Measurements from ENCODE around the gene SLC8A1. TPM values are rescaled to one million over a fixed set of nuclear protein-coding genes. Genes with fewer than 3 reads are reported as not detected.
A peak's percentile ranks its signal among the peaks of the same experiment; 100 is the strongest.

SLC8A1 gene
- total RNA-seq, 1 donor from 2014 or later, result 5.6 TPM

- TF ChIP-seq CTCF (IDR thresholded peaks at IDR 0.05), result no peak
- H3K27me3 ChIP-seq, result no peaks in the 10 kb centered on the region
- no peaks in the 10 kb centered on the region for H3K36me3 ChIP-seq
- intact Hi-C loops (cut with DNase I), result no loop called here
- H3K27ac ChIP-seq, result no peak overlapping the region
- H3K4me3 ChIP-seq, result peak overlapping the region; percentile 8 to 30
- H3K9me3 ChIP-seq, result no peaks in the 10 kb centered on the region
- no peak for DNase-seq (ENCODE audit: low spot score in 2 of 2)
- H3K4me1 ChIP-seq, result peaks cover 0 to 5% of the 10 kb centered on the region in 2 donors
These were observed 5.9 kb upstream of the SLC8A1 start for GRCh38 chr2:40457837-40458236.

GRCh38 chr2:40457366-40457765, 5.5 kb upstream of the SLC8A1 start:
- intact Hi-C loops (cut with DNase I), result no loop called here
- no peak overlapping the region for H3K4me3 ChIP-seq
- no peak for DNase-seq (ENCODE audit: low spot score in 2 of 2)
- no peak overlapping the region for H3K27ac ChIP-seq
- H3K36me3 ChIP-seq, result no peaks in the 10 kb centered on the region
- no peaks in the 10 kb centered on the region for H3K9me3 ChIP-seq
- no peaks in the 10 kb centered on the region for H3K27me3 ChIP-seq
- no peak for TF ChIP-seq CTCF (IDR thresholded peaks at IDR 0.05)
- H3K4me1 ChIP-seq, result peaks cover 0 to 5% of the 10 kb centered on the region in 2 donors

GRCh38 chr2:40456926-40457325, 5.0 kb upstream of the SLC8A1 start:
- Histone ChIP-seq H3K27me3 (no peaks in the 10 kb centered on the region), H3K9me3 (no peaks in the 10 kb centered on the region), H3K4me3 (no peak overlapping the region), H3K27ac (no peak overlapping the region), H3K4me1 (peaks cover 0 to 5% of the 10 kb centered on the region in 2 donors), H3K36me3 (no peaks in the 10 kb centered on the region)
- intact Hi-C loops (cut with DNase I), result no loop called here
- DNase-seq (ENCODE audit: low spot score in 2 of 2), result no peak
- no peak for TF ChIP-seq CTCF (IDR thresholded peaks at IDR 0.05)

GRCh38 chr2:40455661-40456060, 3.8 kb upstream of the SLC8A1 start:
- no peak for DNase-seq (ENCODE audit: low spot score in 2 of 2)
- Histone ChIP-seq H3K27ac (no peak overlapping the region), H3K36me3 (no peaks in the 10 kb centered on the region), H3K4me3 (no peak overlapping the region), H3K27me3 (no peaks in the 10 kb centered on the region), H3K9me3 (no peaks in the 10 kb centered on the region), H3K4me1 (peaks cover 2 to 5% of the 10 kb centered on the region in 2 donors)
- intact Hi-C loops (cut with DNase I), result no loop called here
- no peak for TF ChIP-seq CTCF (IDR thresholded peaks at IDR 0.05)

GRCh38 chr2:40454321-40454720, 2.4 kb upstream of the SLC8A1 start:
- DNase-seq (ENCODE audit: low spot score in 2 of 2), result no peak
- Histone ChIP-seq H3K36me3 (no peaks in the 10 kb centered on the region), H3K4me3 (no peak overlapping the region), H3K9me3 (no peaks in the 10 kb centered on the region), H3K27me3 (no peaks in the 10 kb centered on the region), H3K4me1 (peaks cover 2 to 12% of the 10 kb centered on the region in 2 donors), H3K27ac (no peak overlapping the region)
- no peak for TF ChIP-seq CTCF (IDR thresholded peaks at IDR 0.05)
- intact Hi-C loops (cut with DNase I), result no loop called here

- H3K27ac ChIP-seq, result no peak overlapping the region
- peaks cover 2 to 10% of the 10 kb centered on the region in 2 donors for H3K4me1 ChIP-seq
- no peak for DNase-seq (ENCODE audit: low spot score in 2 of 2)
- intact Hi-C loops (cut with DNase I), result loop anchor here (1.0 kb wide), 1 partner anchor 170 kb away; no protein-coding TSS in a partner anchor
- TF ChIP-seq CTCF (IDR thresholded peaks at IDR 0.05), result no peak
- H3K27me3 ChIP-seq, result no peaks in the 10 kb centered on the region
- no peaks in the 10 kb centered on the region for H3K9me3 ChIP-seq
- H3K4me3 ChIP-seq, result peak overlapping the region in 1 of 2 donors; percentile 78
- no peaks in the 10 kb centered on the region for H3K36me3 ChIP-seq
These were observed 896 bp upstream of the SLC8A1 start for GRCh38 chr2:40452786-40453185.
